GM10847 (cell line): ENCODE data around the gene POU2F3.

Experiments used
- POLR2A ChIP-seq: IDR thresholded peaks from 2 replicates; pipeline ENCODE4 v1.6.1; 2011; ENCODE audit not compliant: insufficient read length; ENCODE audit errors: extremely low read depth

POU2F3 gene

DNA sequence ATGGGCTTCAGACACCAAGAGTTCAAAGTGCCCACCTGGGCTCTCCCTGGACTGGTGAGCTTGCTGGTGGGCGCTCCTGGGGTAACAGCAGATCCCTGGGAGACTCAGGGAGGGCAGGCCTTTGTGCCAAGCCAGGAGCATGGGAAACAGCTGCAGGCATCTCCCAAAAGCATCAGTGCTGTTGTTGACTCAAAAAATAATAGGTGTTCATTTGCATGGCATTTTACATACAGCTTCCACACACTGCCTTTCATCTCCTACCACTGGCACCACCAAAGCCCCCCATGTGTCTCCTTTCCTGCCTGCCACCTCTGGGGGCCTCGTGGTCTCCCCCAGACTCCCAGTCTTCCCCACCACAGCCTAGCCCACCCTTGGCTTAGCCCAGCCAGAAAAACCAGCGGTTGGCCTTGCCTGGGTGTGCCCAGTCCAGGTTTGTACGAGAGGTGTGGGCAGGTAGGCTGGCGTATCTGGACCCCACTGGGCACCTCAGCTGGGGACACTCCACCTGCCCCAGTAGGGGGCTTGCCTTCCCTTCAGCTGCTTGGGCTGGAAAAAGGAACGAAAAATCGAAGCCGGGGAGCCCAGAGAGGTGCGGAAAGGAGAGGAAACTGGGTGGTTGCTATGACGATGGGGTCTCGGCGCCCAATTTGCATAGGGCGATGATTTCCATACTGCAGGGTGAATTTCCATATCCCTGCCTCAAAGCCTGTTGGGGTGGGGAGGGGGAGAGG is 15.0 kb downstream of the POU2F3 start:
- no peak for TF ChIP-seq POLR2A

DNA sequence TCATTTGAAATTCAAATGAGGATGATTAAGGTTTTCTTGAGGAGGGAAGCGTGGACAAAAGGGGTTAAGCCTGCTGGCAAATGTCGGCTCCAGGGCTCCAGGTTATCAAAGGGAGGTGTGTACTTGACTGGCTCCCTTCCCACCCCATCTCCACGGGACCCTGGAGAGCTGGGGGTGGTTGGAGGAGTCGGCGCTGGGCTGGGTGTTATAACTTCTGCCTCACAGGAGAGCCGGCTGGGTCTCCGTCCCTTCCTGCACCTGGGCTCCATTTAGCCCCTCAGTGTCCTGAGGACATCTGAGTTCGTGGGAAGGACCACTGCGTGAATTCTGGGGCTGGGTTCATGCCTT is 15.6 kb downstream of the POU2F3 start:
- TF ChIP-seq POLR2A, result no peak

DNA sequence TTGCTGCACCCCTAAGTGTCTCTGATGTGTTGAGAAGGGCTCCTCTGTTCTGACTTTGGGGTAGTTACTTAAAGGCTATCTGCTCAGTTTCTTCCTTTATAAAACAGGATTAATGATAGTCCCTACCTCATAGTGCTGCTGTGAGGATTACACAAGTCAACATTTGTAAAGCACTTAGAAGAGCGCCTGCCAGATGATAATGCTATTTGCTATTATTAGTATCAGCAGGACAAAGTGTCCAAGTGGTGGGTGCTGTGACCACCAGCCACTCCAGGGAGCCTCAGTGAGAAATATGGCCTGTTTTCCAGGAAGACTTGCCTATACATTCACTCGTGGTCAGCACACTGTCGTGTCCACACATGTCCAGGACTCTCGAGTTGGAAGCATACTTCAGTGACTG is 16.2 kb downstream of the POU2F3 start:
- TF ChIP-seq POLR2A, result no peak

DNA sequence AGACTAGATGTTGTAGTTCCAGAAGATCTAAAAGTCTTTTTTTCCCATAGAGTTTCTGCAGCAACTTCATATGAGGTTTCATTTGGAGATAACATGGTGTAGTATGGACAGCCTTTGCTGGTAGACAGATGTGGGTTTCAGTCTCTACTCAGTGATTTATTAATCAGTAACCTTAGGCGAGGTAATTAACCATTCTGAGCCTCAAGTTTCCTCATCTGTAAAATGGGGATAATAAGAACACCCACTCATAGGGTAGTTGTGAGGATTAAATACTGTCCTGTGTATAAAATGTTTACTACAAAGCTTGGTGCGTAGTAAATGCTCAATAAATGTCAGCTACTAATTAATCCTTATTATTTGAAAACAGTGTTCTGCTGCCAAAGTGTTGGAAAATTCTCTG is 16.8 kb downstream of the POU2F3 start:
- no peak for TF ChIP-seq POLR2A

DNA sequence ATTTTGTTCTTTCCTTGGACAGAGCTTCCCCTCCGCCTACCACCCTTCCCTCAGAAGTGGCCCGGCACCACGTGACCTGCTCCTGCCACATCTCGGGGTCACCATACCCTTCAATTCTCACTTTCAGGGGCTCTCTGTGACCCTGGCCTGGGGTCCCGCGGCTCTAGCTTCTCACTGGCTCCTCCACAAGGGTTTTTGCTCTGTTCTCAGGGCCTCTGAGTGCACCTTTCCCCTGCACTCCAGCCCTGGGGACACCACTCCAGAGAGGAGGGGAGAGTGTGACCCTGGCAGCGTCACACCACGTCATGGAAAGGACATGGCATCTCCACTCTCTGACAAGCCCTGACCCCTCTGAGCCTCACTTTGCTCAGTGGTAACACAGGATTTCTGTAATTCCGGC is 17.4 kb downstream of the POU2F3 start:
- no peak for TF ChIP-seq POLR2A

DNA sequence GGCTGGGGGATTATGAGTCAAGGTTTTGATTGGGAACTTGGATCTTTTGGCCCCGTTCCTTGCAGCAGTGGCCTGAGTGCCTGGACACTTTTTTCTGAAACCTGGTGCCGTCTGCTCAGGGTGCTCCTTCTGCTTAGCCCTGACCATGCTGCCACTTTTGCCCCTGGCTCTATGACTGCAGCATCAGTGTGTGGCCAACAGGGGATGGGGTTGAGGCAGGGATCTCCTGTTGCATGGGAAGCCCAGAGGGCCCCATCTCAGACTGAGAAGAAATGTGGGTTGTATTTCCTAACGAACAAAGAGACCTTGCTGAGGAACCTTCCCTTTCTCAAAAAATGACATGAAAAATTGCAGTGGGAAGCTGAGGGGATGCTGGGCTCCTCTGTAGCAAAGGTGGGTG is 18.7 kb downstream of the POU2F3 start:
- TF ChIP-seq POLR2A, result no peak

DNA sequence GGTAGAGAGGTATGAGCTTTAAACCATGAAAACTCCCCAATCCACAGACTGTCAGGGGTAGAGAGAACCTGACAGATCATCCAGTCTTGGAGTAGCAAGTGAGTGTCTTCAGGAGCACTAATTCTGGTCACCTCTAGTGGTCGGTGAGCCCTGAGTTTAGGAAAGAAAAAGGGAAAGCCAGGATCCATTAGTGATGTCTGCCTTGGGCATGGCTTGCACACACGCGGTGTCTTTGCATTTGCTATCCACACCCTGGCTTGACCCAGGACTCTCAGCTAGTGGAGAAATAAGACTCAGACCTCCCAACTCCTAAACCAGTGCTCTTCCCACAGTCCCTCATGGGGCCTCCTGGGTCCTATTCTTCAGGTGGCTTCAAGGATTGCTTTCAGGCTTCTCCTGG is 19.3 kb downstream of the POU2F3 start:
- no peak for TF ChIP-seq POLR2A

DNA sequence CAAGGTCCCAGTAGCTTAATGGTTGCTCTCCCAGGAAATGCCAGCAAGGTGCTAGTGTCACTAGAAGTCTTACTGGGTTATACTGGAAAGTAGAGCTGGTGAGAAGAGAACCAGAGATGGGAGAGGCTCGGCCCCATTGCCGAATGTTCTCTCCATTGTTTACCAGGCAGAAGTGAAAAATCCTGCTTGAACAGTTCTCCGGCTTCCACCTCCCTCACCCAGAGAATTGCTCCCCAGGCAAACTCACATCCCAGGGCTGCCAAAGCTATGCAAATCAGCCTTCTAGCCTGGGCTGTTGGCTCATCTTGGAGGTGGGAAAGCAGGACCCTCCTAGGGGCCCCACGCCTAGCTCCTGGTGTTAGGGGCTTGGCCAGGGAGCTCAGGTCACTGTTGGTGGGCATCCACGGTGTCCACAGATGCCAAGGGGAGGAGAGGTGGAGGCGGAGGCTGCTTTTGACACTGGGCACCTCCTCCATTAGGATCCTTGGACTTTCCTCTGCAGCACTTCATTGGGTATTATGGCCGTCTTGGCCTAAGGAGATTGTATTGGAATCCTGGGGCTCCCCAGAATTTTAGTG is 20.1 kb downstream of the POU2F3 start:
- no peak for TF ChIP-seq POLR2A

DNA sequence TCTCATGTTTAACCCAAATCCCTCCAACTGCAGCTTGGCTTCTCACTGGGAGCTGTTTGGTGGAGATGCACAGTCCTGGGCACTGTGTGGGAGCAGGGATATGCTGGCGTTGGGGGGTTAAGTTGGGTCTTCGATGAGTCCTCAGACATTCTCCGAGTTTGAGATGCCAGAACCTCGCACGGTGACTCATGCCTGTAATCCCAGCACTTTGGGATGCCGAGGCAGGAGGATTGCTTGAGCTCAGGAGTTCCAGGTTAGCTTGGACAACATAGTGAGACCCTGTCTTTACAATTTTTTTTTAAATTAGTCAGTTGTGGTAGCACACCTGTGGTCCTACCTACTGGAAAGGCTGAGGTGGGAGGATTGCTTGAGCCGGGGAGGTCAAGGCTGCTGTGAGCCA is 20.7 kb downstream of the POU2F3 start:
- TF ChIP-seq POLR2A, result no peak

DNA sequence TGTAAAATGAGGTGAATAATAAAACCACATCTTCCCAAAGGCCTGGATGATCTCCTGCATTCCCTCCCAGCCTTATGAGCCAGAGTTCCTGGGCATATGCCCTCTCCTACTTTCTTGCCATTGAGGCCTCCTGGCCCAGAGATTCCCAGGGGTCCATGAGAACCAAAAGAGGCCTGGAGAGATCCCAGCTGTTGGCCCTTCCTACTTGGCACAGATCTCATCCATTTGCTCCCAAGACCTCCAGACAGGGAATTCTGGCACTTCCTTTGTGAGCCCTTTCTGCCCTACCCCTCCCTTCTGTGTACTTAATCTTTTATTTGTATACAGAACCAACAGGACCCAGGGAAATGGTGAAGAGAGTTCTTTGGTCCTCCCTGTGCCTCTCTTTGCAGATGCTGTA is 21.4 kb downstream of the POU2F3 start:
- TF ChIP-seq POLR2A, result no peak

DNA sequence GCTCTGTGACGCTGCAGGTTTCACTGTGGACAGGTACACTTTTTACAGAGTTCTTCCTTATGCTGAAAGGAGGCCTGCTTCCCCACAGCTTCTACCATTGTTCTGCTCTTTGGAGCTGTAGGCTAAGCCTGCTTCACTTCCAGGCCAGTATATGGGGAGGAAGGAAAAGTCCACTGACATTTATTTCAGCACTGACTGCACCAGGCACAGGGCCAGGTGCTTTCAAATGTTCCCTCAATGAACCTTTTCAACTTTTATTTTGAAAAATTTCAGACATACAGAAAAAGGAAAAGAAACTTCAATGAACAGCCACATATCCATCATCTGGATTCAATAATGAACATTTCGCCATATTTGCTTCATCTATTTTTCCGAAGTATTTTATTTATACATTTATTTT is 22.0 kb downstream of the POU2F3 start:
- no peak for TF ChIP-seq POLR2A

DNA sequence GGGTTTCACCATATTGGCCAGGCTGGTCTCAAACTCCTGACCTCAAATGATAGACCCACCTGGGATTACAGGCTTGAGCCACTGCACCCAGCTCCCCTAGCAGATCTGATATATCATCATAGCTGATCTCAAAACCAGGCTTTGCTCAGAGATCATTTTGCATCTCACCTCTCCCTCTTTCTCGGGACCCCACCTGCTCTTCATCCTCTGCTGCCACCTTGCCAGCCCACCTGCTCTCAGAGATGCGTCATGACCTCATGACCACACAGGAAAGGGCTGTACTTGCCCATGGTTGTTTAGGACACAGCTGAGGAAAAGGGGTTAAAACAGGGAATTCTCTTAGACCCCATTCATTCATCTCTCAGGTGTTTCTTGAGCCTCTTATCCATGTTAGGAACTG is 27.4 kb downstream of the POU2F3 start:
- TF ChIP-seq POLR2A, result no peak

DNA sequence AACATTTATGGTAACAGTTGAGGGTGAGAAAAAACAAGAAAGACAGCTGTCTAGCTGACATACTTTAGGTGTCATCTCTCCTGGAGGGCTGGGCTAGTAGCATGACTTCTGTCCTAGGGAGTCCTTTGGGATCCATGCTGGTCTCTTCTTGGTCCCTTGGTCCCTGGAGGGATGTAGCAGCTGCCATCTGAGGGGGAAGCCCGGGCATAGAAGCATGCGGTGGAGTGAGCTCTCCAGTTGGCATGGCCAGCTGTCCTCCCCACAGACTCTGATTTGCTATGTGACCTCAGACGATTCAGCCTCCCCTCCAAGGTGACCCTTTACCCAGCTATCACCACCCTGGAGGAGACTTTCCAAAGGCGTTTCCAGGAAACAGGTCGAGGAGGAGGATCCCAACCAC is 28.7 kb downstream of the POU2F3 start:
- TF ChIP-seq POLR2A, result no peak

DNA sequence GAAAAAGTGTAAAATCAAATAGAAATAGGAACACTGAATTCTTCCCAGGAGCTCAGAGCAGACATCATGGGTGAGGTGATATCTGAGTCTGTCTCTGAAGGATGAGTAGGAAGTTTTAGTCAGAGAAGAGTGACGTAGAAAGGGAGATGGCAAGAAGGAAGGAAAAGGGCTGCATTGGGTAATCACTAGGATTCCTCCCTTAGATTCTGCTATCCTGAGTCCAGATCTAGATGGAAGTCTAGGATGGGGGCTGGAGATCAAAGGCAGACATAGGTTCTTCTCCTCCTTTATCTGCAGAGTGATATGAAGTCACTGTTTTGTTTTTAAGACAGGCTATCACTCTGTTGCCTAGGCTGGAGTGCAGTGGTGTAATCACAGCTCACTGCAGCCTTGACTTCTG is 30.4 kb downstream of the POU2F3 start:
- no peak for TF ChIP-seq POLR2A

DNA sequence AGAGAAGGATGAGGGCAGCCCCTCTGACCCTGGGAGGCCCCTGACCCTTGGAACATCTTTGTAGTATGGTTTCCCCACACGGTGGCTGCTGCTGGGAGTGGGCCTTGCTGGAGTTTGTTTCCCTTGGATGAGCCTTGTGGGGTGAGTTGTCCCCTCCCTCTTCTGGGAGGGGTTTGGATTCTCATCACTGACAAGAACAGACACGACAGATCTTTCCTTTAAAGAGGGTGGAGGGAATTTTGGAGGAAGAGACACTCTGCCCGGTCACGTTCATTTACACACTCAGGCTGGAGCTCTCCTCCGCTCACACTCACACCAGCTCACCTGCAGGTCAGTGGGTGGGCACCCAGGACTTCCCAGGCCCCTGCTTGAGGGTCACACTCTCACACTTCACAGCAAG is 31.7 kb downstream of the POU2F3 start:
- TF ChIP-seq POLR2A, result no peak

DNA sequence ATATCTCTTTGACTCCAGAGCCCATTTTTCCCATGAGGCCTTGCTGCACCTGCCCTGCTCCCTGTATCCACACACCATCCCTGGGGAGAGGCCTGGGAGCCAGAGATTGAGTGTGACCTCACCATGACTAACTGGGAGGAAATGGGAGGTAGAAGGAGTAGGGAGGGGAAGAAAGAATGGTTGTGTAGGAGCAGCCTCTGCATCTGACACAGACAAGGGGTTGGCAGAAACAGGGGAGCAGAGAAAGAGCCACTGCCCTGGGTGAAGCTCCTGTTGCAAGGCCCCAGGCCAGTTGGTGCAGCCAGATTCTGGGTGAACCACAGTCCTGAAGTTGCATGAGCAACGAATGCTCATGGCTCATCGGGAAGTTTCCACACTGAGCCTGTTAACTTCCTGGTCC is 32.4 kb downstream of the POU2F3 start:
- TF ChIP-seq POLR2A, result no peak

DNA sequence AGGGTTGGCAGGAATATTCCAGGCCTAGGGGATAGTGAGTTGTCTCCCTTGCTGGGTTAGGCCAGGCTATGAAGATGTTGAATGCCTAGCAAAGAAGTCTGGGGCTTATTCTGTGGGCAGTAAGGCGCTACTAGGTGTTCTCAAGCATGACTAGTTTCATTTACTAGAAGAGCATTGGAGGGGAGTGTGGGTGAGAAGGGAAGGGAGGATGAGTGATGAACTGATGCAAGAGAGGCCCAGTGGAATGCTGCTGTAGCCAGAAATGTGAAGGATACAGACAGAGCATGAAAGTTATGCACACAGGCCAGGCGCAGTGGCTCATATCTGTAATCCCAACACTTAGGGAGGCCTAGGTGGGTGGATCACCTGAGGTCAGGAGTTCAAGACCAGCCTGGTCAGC is 33.5 kb downstream of the POU2F3 start:
- no peak for TF ChIP-seq POLR2A
